ENCODE measurements around the gene OAS2.

The OAS2 gene

GRCh38 chr12:112978163-112979040, at the start of gene OAS2:
TSS of gene OAS2 (plus strand) at chr12:112978519. CDS start at chr12:112978609, 90 bp downstream.
- no peak for DNase-seq

GRCh38 chr12:112928978-112929377, 49.3 kb upstream of the OAS2 start:
- DNase-seq = no peak

GRCh38 chr12:112929715-112930114, 48.6 kb upstream of the OAS2 start:
- no peak for DNase-seq

GRCh38 chr12:112930350-112930749, 48.0 kb upstream of the OAS2 start:
- DNase-seq = no peak

- DNase-seq = no peak
Measured at GRCh38 chr12:112932485-112933128, 45.7 kb upstream of the OAS2 start.

- DNase-seq = no peak
Measured at GRCh38 chr12:112933129-112933505, 45.2 kb upstream of the OAS2 start.

GRCh38 chr12:112936264-112936663, 42.1 kb upstream of the OAS2 start:
- no peak for DNase-seq

- no peak for DNase-seq
Measured at GRCh38 chr12:112936927-112937326, 41.4 kb upstream of the OAS2 start.

- peak; percentile 54 for DNase-seq
Measured at GRCh38 chr12:112937741-112938719, 40.3 kb upstream of the OAS2 start, which contains the start of gene OAS3. TSS of gene OAS3 (plus strand) at chr12:112938474. CDS start at chr12:112938531, 57 bp downstream.

- DNase-seq = no peak
Measured at GRCh38 chr12:112938751-112939150, 39.6 kb upstream of the OAS2 start.

- no peak for DNase-seq
Measured at GRCh38 chr12:112939761-112940381, 38.4 kb upstream of the OAS2 start.

GRCh38 chr12:112941528-112942335, 36.6 kb upstream of the OAS2 start:
- DNase-seq = no peak

- no peak for DNase-seq
Measured at GRCh38 chr12:112942572-112942971, 35.7 kb upstream of the OAS2 start.

GRCh38 chr12:112944024-112944690, 34.2 kb upstream of the OAS2 start:
- DNase-seq = no peak

GRCh38 chr12:112945515-112945914, 32.8 kb upstream of the OAS2 start:
- no peak for DNase-seq

- no peak for DNase-seq
Measured at GRCh38 chr12:112946236-112947000, 31.9 kb upstream of the OAS2 start.

- no peak for DNase-seq
Measured at GRCh38 chr12:112947314-112947713, 31.0 kb upstream of the OAS2 start.

GRCh38 chr12:112947761-112948160, 30.6 kb upstream of the OAS2 start:
- no peak for DNase-seq

- no peak for DNase-seq
Measured at GRCh38 chr12:112948806-112949205, 29.5 kb upstream of the OAS2 start.

- DNase-seq = no peak
Measured at GRCh38 chr12:112950701-112951100, 27.6 kb upstream of the OAS2 start.
